ENCODE results near the gene FAM120AOS. TPM values are rescaled to one million over a fixed set of nuclear protein-coding genes. Genes with fewer than 3 reads are reported as not detected.
A peak's percentile ranks its signal among the peaks of the same experiment; 100 is the strongest.

FAM120AOS gene
- total and polyA plus RNA-seq, 7 experiments from 2014 or later: 36.7 to 62.1 (median 47.2) TPM

GRCh38 chr9:93464876-93465275 lies 11.5 kb upstream of the FAM120AOS start:
- Histone ChIP-seq H3K36me3 (ENCODE audit: control insufficient read depth in 2 of 3, insufficient read depth in 3 of 3, low read length in 3 of 3) (no peaks in the 10 kb centered on the region), H3K4me3 (ENCODE audit: low read length) (no peak overlapping the region), H3K27ac (ENCODE audit: low read depth, low read length) (no peak overlapping the region), H3K4me1 (ENCODE audit: control insufficient read depth in 2 of 2, insufficient read depth in 2 of 2, low read length in 2 of 2) (peaks cover 31 to 42% of the 10 kb centered on the region in 2 donors), H3K9me3 (ENCODE audit: control insufficient read depth in 2 of 3, low read length in 3 of 3) (no peaks in the 10 kb centered on the region), H3K27me3 (ENCODE audit: control insufficient read depth in 2 of 2, insufficient read depth in 2 of 2, low read length in 2 of 2) (no peaks in the 10 kb centered on the region)
- CTCF ChIA-PET: no interaction called here
- Mint-ChIP-seq H3K9me3 (no peaks in the 10 kb centered on the region), H3K36me3 (peaks cover 0 to 12% (median 8%) of the 10 kb centered on the region in 5 donors), H3K4me3 (peak overlapping the region in 9 of 10 donors; percentile 7 to 78 (median 55)), H3K27me3 (no peaks in the 10 kb centered on the region), H3K4me1 (peaks cover 64 to 93% (median 88%) of the 10 kb centered on the region in 7 donors), H3K27ac (peak overlapping the region; percentile 28 to 92 (median 56))
- POLR2A ChIA-PET: interaction anchor here (0.9 to 1.0 kb wide), 2 partner anchors 8 to 11 kb away, joined by 3 read pairs; partner anchors contain the start of gene FAM120AOS
- no peak for ATAC-seq
- DNase-seq: no peak
- intact Hi-C loops (cut with micrococcal nuclease): loop anchor here (1.0 to 5.0 kb wide), 2 partner anchors 36 to 37 kb away; no protein-coding TSS in a partner anchor

- no peaks in the 10 kb centered on the region for H3K9me3 ChIP-seq (ENCODE audit: control insufficient read depth in 2 of 3, low read length in 3 of 3)
- no peak overlapping the region for H3K4me3 ChIP-seq (ENCODE audit: low read length)
- intact Hi-C loops (cut with micrococcal nuclease): loop anchor here in 1 of 2 donors (1.0 kb wide), 1 partner anchor 37 kb away; no protein-coding TSS in a partner anchor
- no peak overlapping the region for H3K27ac ChIP-seq (ENCODE audit: low read depth, low read length)
- DNase-seq (no peak), ATAC-seq (peak; percentile 36)
- H3K4me1 ChIP-seq (ENCODE audit: control insufficient read depth in 2 of 2, insufficient read depth in 2 of 2, low read length in 2 of 2): peaks cover 31 to 47% of the 10 kb centered on the region in 2 donors
- Mint-ChIP-seq H3K4me3 (peak overlapping the region in 9 of 10 donors; percentile 18 to 78 (median 55)), H3K27me3 (no peaks in the 10 kb centered on the region), H3K4me1 (peaks cover 67 to 93% (median 88%) of the 10 kb centered on the region in 7 donors), H3K36me3 (peaks cover 0 to 12% (median 8%) of the 10 kb centered on the region in 5 donors), H3K27ac (peak overlapping the region; percentile 41 to 92 (median 56)), H3K9me3 (no peaks in the 10 kb centered on the region)
- ChIA-PET POLR2A (interaction anchor here (0.9 to 1.6 kb wide), 2 partner anchors 10 to 11 kb away, joined by 3 to 13 read pairs; partner anchors contain the start of gene FAM120AOS), CTCF (no interaction called here)
- H3K27me3 ChIP-seq (ENCODE audit: control insufficient read depth in 2 of 2, insufficient read depth in 2 of 2, low read length in 2 of 2): no peaks in the 10 kb centered on the region
- H3K36me3 ChIP-seq (ENCODE audit: control insufficient read depth in 2 of 3, insufficient read depth in 3 of 3, low read length in 3 of 3): no peaks in the 10 kb centered on the region
These were observed 11.0 kb upstream of the FAM120AOS start for GRCh38 chr9:93464395-93464794.

- Mint-ChIP-seq H3K27ac (peak overlapping the region in 7 of 9 donors; percentile 2 to 92 (median 59)), H3K9me3 (no peaks in the 10 kb centered on the region), H3K4me1 (peaks cover 65 to 93% (median 88%) of the 10 kb centered on the region in 7 donors), H3K27me3 (no peaks in the 10 kb centered on the region), H3K4me3 (peak overlapping the region in 8 of 10 donors; percentile 26 to 78 (median 56)), H3K36me3 (peaks cover 0 to 15% (median 8%) of the 10 kb centered on the region in 5 donors)
- H3K4me3 ChIP-seq (ENCODE audit: low read length): no peak overlapping the region
- POLR2A ChIA-PET: interaction anchor here (1.6 kb wide), 1 partner anchor 10 kb away, joined by 13 read pairs; no protein-coding TSS in a partner anchor
- CTCF ChIA-PET: interaction anchor here (0.9 kb wide), 1 partner anchor 10 kb away, joined by 4 read pairs; the partner anchor contains the start of gene FAM120AOS
- DNase-seq: no peak
- H3K4me1 ChIP-seq (ENCODE audit: control insufficient read depth in 2 of 2, insufficient read depth in 2 of 2, low read length in 2 of 2): peaks cover 27 to 50% of the 10 kb centered on the region in 2 donors
- H3K9me3 ChIP-seq (ENCODE audit: control insufficient read depth in 2 of 3, low read length in 3 of 3): no peaks in the 10 kb centered on the region
- intact Hi-C loops (cut with micrococcal nuclease): loop anchor here in 1 of 2 donors (1.0 kb wide), 2 partner anchors 10 to 38 kb away; partner anchors contain the start of gene FAM120AOS
- no peak for ATAC-seq
- no peaks in the 10 kb centered on the region for H3K27me3 ChIP-seq (ENCODE audit: control insufficient read depth in 2 of 2, insufficient read depth in 2 of 2, low read length in 2 of 2)
- no peaks in the 10 kb centered on the region for H3K36me3 ChIP-seq (ENCODE audit: control insufficient read depth in 2 of 3, insufficient read depth in 3 of 3, low read length in 3 of 3)
- no peak overlapping the region for H3K27ac ChIP-seq (ENCODE audit: low read depth, low read length)
These were observed 10.4 kb upstream of the FAM120AOS start for GRCh38 chr9:93463638-93464248.

GRCh38 chr9:93461821-93462220 lies 8.4 kb upstream of the FAM120AOS start:
- Mint-ChIP-seq H3K4me3 (no peak overlapping the region), H3K36me3 (peaks cover 0 to 24% (median 13%) of the 10 kb centered on the region in 5 donors), H3K27ac (no peak overlapping the region), H3K4me1 (peaks cover 66 to 93% (median 90%) of the 10 kb centered on the region in 7 donors), H3K27me3 (no peaks in the 10 kb centered on the region), H3K9me3 (no peaks in the 10 kb centered on the region)
- intact Hi-C loops (cut with micrococcal nuclease): no loop called here
- H3K4me1 ChIP-seq (ENCODE audit: control insufficient read depth in 2 of 2, insufficient read depth in 2 of 2, low read length in 2 of 2): peaks cover 32 to 44% of the 10 kb centered on the region in 2 donors
- ChIA-PET CTCF (no interaction called here), POLR2A (no interaction called here)
- H3K36me3 ChIP-seq (ENCODE audit: control insufficient read depth in 2 of 3, insufficient read depth in 3 of 3, low read length in 3 of 3): no peaks in the 10 kb centered on the region
- no peak overlapping the region for H3K27ac ChIP-seq (ENCODE audit: low read depth, low read length)
- H3K9me3 ChIP-seq (ENCODE audit: control insufficient read depth in 2 of 3, low read length in 3 of 3): no peaks in the 10 kb centered on the region
- H3K27me3 ChIP-seq (ENCODE audit: control insufficient read depth in 2 of 2, insufficient read depth in 2 of 2, low read length in 2 of 2): no peaks in the 10 kb centered on the region
- no peak for ATAC-seq
- DNase-seq: no peak
- no peak overlapping the region for H3K4me3 ChIP-seq (ENCODE audit: low read length)

- H3K9me3 Mint-ChIP-seq: no peaks in the 10 kb centered on the region
- no peak overlapping the region for H3K27ac Mint-ChIP-seq
- peaks cover 0 to 25% (median 15%) of the 10 kb centered on the region in 5 donors for H3K36me3 Mint-ChIP-seq
- ChIA-PET CTCF (no interaction called here), POLR2A (no interaction called here)
- H3K27me3 Mint-ChIP-seq: no peaks in the 10 kb centered on the region
- peaks cover 66 to 93% (median 90%) of the 10 kb centered on the region in 7 donors for H3K4me1 Mint-ChIP-seq
- Histone ChIP-seq H3K27me3 (ENCODE audit: control insufficient read depth in 2 of 2, insufficient read depth in 2 of 2, low read length in 2 of 2) (no peaks in the 10 kb centered on the region), H3K4me1 (ENCODE audit: control insufficient read depth in 2 of 2, insufficient read depth in 2 of 2, low read length in 2 of 2) (peaks cover 35 to 40% of the 10 kb centered on the region in 2 donors), H3K4me3 (ENCODE audit: low read length) (no peak overlapping the region), H3K27ac (ENCODE audit: low read depth, low read length) (no peak overlapping the region), H3K9me3 (ENCODE audit: control insufficient read depth in 2 of 3, low read length in 3 of 3) (no peaks in the 10 kb centered on the region), H3K36me3 (ENCODE audit: control insufficient read depth in 2 of 3, insufficient read depth in 3 of 3, low read length in 3 of 3) (no peaks in the 10 kb centered on the region)
- peak overlapping the region in 2 of 10 donors; percentile 15 to 48 for H3K4me3 Mint-ChIP-seq
- intact Hi-C loops (cut with micrococcal nuclease): no loop called here
- DNase-seq (no peak), ATAC-seq (no peak)
These were observed 8.0 kb upstream of the FAM120AOS start for GRCh38 chr9:93461414-93461743.

- intact Hi-C loops (cut with micrococcal nuclease): no loop called here
- Histone ChIP-seq H3K27me3 (ENCODE audit: control insufficient read depth in 2 of 2, insufficient read depth in 2 of 2, low read length in 2 of 2) (no peaks in the 10 kb centered on the region), H3K4me1 (ENCODE audit: control insufficient read depth in 2 of 2, insufficient read depth in 2 of 2, low read length in 2 of 2) (peaks cover 34 to 40% of the 10 kb centered on the region in 2 donors), H3K27ac (ENCODE audit: low read depth, low read length) (no peak overlapping the region), H3K4me3 (ENCODE audit: low read length) (no peak overlapping the region), H3K36me3 (ENCODE audit: control insufficient read depth in 2 of 3, insufficient read depth in 3 of 3, low read length in 3 of 3) (no peaks in the 10 kb centered on the region), H3K9me3 (ENCODE audit: control insufficient read depth in 2 of 3, low read length in 3 of 3) (no peaks in the 10 kb centered on the region)
- ChIA-PET POLR2A (no interaction called here), CTCF (no interaction called here)
- no peaks in the 10 kb centered on the region for H3K27me3 Mint-ChIP-seq
- H3K4me3 Mint-ChIP-seq: peak overlapping the region in 6 of 10 donors; percentile 12 to 48 (median 29)
- peaks cover 0 to 26% (median 14%) of the 10 kb centered on the region in 5 donors for H3K36me3 Mint-ChIP-seq
- H3K4me1 Mint-ChIP-seq: peaks cover 66 to 92% (median 90%) of the 10 kb centered on the region in 7 donors
- no peak for ATAC-seq
- H3K9me3 Mint-ChIP-seq: no peaks in the 10 kb centered on the region
- no peak for DNase-seq
- H3K27ac Mint-ChIP-seq: peak overlapping the region in 1 of 9 donors; percentile 47
These were observed 7.5 kb upstream of the FAM120AOS start for GRCh38 chr9:93460689-93461413.

Measured in naive thymus-derived CD4-positive, alpha-beta T cell (primary cell).